ENCODE measurements around the gene COL8A2.

- TF ChIP-seq POLR2AphosphoS5 (IDR thresholded peaks at IDR 0.05; ENCODE audit: low read depth) (no peak), CTCF (IDR thresholded peaks at IDR 0.05; ENCODE audit: insufficient read depth, low read length) (no peak)
These were observed 1.7 kb downstream of the COL8A2 start for GRCh38 chr1:36123356-36123755.
